Stimulated activated CD8-positive, alpha-beta memory T cell treated with anti-CD3 and anti-CD28 coated beads, Interleukin-7, amount 100 ng/mL, for 48 hours (primary cell): ENCODE results near the gene CPEB3.
"Not testable (repeated sequence)": the region's sequence is repeated elsewhere in the genome, so short reads cannot be mapped to it uniquely, and the experiment has no call there.

Source experiments
- DNase-seq, 2 donors: peaks; one replicate each; pipeline ENCODE4 v3.0.0-alpha.2; 2020; ENCODE audit warnings: low read depth in 1 of 2; ENCODE audit errors: extremely low read depth in 1 of 2

CPEB3 gene

DNA sequence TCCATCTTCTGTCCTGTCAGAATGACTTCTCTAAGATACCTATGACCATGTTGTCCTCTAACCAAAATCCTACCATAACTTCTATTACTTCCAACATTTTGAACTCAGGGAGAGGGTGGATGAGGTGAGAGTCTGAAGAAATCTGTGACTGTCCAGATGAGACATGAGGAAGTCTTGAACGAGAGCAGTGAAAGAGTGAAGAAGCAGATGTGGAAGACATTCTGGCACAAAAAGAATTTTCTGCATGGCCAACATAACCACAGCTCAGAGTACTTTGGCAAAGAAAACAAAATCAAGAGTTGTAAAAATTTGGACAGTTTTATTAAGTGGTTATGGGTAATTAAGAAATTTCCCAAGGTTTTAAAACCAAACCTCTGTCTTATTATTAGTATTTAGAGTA is 141.6 kb downstream of the CPEB3 start:
- no peak for DNase-seq

DNA sequence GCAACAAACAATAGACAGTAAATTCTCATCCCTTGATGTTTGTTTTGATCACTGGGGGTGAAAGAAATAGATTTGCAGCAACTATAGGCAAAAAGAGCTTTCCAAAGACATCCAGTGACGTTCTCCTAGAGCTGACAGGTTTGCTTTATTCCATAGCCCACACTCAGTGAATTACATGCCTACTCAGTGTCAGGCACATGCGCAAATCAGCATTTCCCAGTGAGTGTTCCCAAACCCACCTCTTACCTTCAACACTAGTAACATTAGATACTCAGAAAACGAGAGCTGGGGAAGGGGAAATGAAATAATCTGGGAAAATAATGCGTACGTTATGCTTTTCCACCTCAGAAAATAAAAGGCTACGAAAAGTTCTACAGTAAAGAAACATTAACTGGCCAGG is 144.1 kb downstream of the CPEB3 start:
- DNase-seq = no peak

DNA sequence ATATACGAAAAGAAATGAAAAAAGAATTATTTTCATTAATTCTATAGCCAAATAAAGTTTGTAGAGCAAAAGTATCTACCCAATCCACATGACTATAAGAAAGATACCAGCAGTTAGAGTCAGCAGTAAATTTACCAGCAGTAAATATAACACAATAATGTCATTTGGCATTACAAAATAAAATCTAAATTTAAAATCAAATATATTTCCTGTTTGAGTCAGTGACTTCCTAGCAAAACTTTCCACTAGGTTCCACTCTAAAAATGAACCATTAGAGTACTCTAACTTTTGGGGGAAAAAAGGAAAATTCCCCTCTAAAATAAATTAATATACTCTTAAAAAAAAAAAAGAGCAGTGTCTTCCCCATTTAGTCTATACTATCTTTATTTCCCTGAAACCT is 144.8 kb downstream of the CPEB3 start:
- no peak for DNase-seq

DNA sequence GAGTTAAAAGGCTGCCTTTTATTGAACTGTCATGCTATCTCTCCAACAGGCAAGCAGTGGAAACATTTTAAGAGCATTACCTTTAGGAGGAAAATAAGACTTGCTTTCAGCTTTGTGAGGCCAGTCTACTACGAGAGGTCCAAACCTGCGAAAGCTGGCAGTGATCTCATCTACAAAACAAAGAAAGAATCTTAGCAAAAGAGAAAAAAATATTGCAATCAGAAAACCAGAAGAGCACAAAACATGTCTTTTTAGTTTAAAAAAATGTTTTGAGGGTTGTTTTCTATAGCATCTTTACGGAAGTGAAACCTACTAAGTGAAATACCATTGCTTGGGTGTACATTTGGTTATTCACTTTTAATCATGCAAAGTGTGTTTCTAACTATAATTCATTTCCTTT is 147.9 kb downstream of the CPEB3 start:
- no peak for DNase-seq

DNA sequence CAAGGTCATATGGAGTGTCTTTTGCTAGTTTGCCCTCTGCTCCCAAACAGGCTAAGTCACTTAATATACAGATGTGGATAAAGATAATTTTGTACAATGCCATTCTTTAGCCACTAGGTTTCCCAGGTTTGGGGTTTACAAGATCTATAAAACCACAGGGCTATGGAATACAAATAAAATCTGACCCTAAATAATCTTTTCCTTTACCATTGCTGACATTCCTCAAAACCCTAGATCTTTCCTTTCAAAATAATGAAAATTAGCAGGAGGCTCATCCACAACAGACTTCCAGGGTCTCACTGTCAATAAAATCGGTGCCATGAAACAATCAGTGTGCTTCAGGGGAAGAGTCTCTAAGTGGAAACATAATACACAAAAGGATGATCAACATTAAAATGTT is 148.4 kb downstream of the CPEB3 start:
- no peak for DNase-seq

DNA sequence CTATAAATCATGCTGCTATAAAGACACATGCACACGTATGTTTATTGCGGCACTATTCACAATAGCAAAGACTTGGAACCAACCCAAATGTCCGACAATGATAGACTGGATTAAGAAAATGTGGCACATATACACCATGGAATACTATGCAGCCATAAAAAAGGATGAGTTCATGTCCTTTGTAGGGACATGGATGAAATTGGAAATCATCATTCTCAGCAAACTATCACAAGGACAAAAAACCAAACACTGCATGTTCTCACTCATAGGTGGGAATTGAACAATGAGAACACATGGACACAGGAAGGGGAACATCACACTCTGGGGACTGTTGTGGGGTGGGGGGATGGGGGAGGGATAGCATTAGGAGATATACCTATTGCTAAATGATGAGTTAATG is 149.7 kb downstream of the CPEB3 start:
- DNase-seq = not testable (repeated sequence)

DNA sequence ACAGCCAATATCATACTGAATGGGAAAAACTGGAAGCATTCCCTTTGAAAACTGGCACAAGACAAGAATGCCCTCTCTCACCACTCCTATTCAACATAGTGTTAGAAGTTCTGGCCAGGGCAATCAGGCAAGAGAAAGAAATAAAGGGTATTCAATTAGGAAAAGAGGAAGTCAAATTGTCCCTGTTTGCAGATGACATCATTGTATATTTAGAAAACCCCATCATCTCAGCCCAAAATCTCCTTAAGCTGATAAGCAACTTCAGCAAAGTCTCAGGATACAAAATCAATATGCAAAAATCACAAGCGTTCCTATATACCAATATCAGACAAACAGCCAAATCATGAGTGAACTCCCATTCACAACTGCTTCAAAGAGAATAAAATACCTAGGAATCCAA is 156.8 kb downstream of the CPEB3 start:
- not testable (repeated sequence) for DNase-seq

DNA sequence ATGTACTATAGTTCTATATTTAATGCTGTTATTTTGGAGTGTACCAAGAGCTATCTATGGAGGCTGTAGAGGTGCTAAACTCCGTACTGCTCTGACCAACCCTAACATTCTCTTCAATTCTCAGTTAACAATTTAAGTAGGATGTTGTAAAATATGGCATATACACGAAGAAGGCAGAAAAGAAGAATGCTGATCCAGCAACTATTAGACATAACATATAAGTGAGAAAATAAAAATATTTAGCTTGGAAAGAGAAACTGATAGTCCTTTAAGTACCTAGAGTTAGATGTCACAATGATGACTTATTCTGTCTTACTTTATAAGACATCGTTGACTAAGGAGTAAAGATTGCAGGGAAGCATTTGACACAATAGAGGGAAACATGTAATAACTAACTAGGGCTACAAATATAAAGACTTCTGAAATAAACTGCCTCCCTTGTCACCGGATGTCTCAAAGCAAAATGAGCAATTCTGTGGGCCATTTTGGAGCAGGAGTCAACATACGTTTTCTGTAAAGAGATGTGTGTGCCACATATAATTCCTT is 159.5 kb downstream of the CPEB3 start:
- DNase-seq = no peak

DNA sequence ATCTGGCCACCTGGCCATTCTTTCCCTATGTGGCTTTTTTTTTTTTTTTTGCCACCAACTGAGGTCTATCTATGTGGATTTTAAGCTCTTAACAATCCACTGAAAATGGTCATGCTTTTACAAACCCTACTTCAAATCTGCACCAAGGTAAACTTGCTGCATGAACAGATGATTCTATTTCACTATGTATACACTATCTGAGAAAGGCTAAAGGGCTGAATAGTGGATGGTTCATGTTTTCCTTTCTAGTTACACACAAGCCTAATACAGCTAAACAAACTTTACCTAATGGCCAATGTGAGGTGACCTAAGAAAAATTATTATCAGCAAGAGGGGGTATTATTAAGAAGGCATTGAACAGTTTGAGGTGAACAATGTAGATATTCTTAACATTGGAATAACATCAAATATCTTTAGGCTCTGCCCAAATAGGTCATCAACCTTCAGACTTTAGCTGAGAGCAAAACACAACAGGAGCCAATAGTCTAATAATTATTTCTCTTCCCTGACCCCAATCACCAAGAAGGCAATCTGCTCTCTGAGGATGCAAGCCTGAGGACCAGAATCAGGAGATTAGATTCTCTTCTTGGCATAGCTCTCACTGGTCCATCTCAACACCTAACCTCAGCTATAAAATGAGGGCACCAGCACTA is 160.1 kb downstream of the CPEB3 start:
- DNase-seq = no peak

DNA sequence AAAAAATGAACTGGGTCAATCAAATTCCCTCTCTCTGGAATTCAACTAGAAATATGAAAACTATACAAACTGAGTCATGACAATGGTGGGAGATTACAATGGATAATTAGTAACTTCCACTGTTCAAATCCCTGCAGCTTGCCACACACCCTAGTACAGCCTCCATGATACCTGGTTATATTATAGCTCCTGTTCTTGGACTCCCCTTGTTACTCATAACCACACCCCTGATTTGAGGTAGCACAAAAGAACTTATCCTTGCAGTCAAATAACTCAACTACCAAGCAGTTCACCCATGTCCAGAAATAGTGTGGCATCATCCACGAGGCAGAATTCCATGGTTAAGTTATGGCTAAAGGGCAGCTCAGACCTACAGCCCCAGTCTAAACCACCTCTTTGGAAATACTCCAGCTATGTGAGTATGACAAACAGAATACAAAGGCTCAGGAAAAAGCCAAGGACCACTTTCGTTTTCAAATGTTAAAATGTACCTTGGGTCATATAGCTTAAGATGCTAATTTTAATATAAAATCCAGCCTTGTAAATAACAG is 164.7 kb downstream of the CPEB3 start:
- no peak for DNase-seq

DNA sequence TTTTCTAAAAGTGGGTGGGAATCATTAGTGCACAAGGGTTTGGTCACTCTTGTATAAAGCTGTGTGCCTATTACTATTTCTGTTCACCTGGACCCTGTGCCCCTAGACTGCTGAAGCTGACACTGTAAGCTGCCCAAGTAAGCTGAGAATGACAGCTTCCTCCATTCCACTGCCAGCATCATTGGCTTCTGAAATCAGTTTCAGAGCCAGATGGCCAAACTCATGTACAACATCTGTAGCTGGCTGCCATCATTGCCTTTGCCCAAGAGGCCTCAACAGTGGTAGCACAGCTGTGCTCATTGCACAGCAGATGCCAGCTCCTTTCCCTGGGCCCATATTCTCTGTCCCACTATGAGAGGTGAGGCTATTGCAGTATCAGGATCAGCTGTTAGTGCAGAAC is 165.7 kb downstream of the CPEB3 start:
- no peak for DNase-seq

DNA sequence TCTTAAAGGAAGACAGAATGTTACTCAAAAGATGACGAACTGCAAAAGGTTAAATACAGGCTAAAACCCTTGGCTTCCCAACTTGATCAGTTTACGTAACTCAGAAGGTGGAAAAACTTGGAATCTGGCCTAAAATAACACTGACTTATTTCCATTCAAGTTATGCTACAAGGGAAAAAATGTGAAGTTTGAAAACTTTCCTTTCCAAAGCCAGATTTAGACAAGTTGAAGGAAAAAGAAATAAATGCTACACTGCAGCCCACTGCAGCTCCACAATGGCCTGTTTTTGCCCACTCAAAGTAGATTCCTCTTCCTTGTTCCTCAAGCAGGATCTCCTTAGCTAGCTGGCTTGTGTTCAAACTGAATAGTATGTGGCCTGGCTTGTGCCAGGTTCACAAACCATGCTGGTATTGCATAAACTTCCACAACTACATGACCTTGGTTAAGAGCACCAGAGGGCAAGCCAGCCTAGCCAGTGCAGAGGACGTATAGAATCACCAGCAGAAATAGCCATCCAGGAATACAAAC is 166.2 kb downstream of the CPEB3 start:
- DNase-seq = no peak

DNA sequence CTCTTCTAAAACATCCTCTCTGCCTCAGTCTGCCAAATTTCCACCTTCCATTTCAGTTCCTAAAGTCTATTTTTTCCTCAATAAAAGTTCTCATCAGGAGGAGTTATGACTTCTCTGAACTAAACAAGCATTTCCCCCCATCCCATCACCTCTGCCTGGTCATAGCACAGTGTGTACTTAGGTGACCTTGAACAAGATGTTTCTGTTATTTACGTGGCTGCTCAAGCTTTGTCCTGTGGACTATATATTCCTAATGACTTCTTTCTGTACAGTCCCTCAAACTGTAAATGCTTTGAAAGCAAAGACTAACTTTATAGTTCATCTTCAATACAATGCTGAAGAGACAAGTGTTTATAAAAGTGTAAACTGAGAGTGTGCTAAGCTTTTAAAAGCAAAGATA is 166.9 kb downstream of the CPEB3 start:
- no peak for DNase-seq

DNA sequence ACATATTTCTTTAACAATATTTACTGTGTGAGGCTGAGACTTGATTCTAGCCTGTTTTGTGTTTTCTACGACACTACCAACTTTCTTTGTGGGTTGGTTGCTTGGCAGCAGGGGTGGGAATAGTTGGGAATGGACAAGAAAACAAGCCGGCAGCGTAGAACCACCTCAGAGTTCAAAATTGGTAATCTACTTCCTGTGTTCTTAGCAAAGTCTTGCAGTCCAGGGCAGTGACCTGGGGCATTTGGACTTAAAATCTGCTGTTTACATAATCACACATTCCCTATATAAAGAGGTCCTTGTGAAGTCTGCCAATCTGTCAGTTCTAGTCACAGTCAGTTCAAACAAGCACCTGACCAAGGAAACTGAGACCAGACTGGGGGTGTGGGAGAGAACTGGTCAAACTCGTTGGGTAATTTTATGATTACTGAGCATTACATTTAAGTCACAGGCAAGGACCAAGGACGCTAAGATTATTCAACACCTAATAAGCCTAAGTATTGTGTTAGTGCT is 167.9 kb downstream of the CPEB3 start:
- DNase-seq = no peak

DNA sequence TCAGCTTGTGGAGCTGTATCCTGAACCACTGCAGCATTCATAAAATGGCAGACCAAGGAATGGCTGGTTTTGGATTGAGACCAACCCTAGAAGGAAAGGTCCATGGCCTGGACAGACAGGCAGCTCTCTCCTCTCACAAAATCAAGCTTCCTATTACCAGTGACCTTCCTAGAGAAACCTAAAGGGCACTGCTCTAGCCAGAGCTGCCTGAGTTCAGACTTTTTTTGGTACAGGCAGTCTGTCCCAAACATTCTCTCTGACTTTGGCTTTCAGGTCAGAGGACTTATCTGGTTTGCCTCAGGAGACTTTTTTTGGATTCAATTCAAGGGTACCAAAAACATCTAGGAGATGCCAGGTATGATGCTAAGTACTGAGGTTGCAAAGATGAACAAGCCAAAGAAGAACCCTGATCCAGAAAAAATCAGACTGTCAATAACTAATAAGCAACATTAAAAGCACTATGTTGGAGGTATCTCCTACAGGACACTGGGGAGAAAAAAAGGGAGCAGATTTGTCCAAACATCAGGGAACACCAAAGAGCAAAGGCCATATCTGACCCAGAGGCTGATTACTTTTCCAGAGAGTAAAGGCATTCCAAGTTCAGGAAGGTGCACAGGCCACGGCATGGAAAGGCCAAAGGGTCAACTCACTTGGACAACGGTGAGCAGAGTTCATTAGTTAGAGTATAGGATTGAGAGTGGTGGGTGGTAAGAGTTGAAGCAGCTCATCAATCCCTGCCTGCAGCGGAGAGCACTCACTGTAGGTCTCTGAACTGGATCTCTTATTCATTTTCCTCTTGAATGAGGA is 169.0 kb downstream of the CPEB3 start:
- DNase-seq = no peak

DNA sequence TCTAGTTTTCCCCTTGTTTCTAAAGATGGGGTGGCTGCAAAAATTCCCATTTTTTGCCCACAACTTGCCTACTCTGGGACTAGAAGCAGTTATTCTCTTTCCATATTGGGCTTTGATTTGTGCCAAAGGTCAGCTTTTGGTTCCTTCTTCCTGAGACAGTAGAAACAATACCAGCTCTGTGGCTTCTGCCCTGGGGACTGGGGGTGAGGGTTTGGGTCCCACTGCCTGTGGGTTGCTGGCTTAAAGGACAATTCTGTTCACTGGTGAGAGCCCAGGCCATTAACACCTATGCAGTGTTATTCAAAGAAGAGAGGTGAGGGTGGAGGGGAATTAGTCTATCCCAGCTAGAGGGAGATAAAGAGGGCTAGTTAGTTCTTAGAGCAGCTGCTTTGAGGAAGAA is 171.5 kb downstream of the CPEB3 start:
- DNase-seq = no peak

DNA sequence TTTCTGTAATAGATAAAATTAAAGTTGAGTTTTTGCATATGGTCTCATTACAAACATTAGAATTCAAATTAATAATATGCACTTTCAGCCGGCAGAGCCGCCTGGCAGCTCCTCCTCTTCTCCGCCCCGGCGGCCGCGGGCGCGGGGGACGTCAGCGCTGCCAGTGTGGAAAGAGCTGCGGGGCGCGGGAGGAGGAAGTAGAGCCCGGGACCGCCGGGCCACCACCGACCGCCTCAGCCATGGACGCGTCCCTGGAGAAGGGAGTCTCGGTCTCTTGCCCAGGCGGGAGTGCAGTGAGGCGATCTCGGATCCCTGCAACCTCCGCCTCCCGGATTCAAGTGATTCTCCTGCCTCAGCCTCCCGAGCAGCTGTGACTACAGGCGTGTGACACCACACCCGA is 176.0 kb downstream of the CPEB3 start:
- not testable (repeated sequence) for DNase-seq

DNA sequence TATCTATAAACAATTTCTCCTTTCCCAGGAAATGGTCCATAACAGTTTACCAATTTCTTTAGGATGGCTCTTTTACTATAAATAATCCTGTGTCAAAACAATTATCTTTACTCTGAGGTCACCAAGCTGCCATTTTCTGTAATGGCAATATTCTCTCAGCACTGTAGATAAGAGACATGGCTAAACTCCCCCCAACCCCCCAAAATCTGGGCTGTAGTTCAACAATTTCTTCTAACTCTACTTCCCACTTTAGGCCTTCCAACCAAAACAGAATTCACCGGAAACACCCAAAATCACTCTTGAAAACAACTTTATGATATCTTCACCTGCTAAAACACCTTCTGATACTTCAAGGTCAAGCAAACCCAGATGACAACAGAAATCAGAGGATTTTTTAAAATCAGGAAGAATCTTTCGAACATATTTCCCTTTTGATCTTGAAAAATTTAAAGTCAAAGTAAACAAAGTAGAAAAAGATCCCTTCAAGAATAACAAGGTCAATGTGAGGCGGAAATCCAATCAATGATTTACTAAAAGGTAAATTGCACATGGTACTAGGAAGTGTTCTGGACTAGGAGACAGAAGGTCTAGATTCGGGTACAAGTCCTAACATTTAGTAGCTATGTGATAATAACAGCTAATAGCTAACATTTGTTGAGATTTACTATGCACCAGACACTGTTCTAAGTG is 176.8 kb downstream of the CPEB3 start:
- no peak for DNase-seq

DNA sequence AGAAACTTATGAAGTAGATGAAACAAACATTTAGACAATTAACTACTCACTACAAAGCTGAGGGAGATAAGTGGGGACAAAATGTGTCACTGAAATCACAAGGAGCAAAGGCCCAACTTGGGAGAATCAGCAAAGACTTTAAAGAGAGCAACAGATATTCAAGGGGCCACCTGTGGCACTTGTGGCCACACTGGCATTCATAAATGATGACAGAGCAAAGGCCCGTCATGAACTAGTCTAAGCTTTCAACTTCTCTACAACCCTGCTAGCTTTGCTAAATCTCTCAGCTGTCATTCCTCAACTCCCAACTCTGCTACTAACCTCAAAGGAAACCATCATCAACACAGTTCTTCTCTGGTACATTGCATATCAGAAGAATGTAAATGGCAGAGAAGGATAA is 178.4 kb downstream of the CPEB3 start:
- no peak for DNase-seq

DNA sequence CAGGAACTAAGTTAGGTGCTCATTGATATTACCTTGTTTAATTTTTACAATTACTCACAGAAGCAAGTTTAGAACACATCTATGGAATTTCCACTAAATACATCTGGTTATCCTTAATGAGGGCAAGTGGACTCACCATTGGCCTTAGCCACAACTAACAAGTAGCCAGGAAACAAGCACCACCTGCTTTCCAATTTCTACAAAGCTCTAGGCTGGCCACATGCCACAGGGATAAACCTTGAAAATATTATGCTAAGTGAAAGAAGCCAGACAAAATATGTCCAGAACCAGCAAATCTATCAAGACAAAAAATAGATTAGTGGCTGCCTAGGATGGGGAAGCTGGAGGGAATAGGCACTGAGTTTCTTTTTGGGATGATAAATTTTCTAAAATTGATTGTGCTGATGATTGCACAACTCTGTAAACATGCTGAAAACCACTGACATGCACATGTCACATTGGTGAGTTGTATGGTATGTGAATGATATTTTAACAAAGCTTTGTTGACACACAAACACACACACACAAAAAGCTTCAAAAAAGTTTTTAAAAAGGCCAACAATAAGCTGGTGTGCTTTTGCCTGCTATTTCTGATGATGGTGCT is 179.4 kb downstream of the CPEB3 start:
- DNase-seq = no peak
